Peyer's patch (tissue), 4 donors: ENCODE results near the gene SNX27.

Experiments
- CTCF ChIP-seq, 6 experiments: fragments of 450-650 bp in 4 of 6; fragments of 200-600 bp in 2 of 6; sonication (generic) in 1 of 6; IDR thresholded peaks; one replicate each; pipeline ENCODE4 v1.5.1; 2017 to 2019; ENCODE audit warnings: antibody characterized with exemption in 6 of 6, mild to moderate bottlenecking in 3 of 6, moderate library complexity in 1 of 6
- POLR2A ChIP-seq, 2 donors: fragments of 450-650 bp; IDR thresholded peaks; one replicate each; pipeline ENCODE4 v1.5.1; 2017; ENCODE audit warnings: antibody characterized with exemption in 2 of 2, mild to moderate bottlenecking in 2 of 2, moderate library complexity in 2 of 2

GRCh38 chr1:151615711-151616504 is 4.1 kb downstream of the SNX27 start:
- TF ChIP-seq CTCF (IDR thresholded peaks at IDR 0.05): no peak
- no peak for TF ChIP-seq POLR2A (IDR thresholded peaks at IDR 0.05)
